Activated CD4-positive, alpha-beta T cell treated with anti-CD3 and anti-CD28 coated beads, Interleukin-2, amount 50 U/mL, for 4 hours (primary cell): ENCODE results near the gene KCNH8.

ENCODE experiments used
- DNase-seq, 2 experiments: peaks; one replicate each; pipeline ENCODE4 v3.0.0-alpha.2; 2020

KCNH8 gene

DNA sequence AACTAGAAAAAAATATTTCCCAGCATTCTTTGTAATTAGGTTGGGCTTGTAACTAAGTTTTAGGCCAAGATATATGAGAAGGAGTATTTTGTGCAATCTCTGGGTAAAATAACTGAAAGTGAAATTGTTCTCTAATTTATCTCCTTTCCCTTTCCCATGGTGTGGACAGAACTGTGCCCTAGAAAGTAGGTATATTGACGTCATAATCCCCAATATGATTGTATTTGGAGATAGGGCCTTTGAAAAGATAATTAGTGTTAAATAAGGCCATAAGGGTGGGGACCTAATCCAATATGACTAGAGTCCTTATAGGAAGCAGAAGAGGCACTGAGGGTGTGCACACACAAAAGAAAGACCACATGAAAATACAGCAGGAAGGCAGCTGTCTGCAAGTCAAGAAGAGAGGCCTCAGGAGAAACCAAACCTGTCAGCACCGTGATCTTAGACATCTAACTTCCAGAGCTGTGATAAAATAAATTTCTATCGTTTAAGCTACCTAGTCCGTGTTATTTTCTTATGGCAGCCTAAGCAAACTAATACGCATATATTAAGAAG lies 106.6 kb downstream of the KCNH8 start:
- no peak for DNase-seq

DNA sequence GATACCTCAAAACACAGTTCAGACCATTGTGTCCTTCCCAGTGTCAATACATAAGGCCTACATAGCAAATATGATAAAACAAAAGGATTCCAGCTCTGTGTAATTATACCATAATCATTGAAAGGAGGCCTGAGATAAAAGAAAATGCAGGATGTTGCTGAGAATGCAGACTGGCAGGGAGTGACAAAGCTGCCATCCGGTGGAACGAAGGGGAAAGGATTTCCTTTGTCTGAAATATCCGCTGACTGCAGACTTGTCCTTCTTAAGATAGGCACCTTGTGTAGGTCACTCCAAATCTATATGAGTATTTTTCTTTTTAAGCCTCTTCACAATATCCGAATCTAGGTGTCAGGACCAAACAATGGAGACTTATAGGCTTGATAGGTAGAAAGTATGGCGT lies 108.0 kb downstream of the KCNH8 start:
- DNase-seq: no peak

DNA sequence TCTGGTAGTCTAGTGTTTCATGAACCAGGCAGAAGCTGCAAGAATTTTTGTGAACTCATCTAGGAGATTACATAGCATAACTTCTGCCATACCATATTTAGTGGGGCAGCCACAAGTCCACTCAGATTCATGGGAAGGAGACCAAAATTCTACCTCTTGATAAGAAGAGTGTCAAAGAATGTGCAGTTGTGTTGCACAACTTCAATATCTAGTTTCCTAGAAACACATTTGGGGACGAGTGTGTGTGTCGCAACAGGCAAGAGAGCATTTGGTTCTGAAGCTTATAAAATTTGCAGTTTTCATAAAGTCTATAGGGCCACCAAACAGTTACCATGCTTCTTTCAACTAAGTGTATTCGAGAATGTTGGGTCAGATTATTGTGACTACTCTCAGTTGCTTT lies 115.3 kb downstream of the KCNH8 start:
- DNase-seq: no peak

DNA sequence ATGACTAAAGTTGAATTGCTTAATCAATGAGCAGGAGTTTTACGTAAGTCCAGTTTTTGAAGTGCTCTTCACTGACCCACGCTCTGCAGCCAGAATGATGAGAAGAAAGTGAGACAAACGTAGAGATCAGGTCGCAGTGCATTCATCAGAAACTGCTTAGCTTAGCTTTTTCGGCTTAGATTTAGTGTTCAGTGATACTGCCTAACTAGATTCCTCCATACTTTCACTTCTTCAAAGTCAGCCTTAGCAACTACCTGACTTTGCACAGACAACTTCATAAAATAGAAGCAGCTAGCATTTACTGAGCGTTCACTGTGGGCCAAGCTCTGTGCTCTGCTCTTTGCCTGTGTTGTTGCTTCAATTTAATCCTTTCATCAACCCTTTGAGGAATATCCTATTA lies 116.1 kb downstream of the KCNH8 start:
- DNase-seq: no peak

DNA sequence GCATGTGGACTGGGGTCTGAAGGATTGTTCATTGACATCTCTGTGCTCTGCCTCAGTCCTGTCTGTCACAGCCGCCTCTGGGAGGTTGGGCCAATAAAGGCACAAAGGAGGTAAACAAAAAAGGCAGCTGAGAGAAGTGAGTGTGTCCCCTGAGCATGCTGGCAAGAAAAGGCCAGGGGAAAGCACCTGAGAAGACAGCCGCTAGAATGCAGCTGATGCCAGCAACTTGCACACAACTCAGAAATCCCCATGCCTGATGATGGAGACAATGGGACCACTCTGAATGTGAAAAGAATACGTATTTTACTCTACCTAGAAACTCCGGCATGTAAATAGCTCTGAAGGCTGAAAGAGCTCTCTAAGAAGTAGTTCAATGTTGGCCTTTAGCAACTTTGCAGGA lies 118.7 kb downstream of the KCNH8 start:
- no peak for DNase-seq

DNA sequence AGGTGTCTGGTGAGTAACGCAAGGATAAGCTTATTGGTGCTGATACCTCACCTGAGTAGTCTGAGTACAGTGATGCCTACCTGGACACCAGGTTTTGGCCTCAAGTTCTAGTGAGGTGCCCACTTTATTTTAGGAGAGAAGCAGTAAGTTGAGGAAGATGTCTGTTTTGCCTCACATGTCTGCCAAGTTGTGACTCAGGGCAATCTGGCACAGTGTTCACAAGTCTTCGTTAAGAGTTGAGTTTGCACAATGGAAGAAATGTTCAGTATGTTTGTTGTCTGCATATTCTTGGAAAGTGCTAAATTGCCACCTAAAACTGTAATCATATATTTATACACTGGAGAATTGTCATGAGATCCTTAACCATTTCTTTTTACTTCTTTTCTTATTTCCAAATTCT lies 122.2 kb downstream of the KCNH8 start:
- DNase-seq: no peak

DNA sequence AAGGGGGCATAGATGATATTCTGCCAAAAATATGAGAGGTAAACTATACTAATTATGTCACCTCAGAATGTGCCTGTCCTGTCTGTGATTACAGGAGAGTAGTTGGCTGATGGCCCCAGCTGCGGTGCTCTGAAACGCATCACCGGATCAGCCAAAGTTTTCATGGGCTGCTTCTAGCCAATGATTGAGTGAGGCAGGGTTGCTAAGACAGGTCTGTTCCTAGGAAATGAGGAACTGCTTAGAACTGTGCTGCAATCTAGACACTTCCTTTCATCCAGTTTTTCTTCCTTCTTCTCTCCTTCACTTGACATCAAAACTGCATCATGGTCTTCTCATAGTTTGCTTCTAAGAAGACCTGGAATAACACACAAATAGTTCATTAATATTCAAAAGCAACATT lies 124.0 kb downstream of the KCNH8 start:
- no peak for DNase-seq

DNA sequence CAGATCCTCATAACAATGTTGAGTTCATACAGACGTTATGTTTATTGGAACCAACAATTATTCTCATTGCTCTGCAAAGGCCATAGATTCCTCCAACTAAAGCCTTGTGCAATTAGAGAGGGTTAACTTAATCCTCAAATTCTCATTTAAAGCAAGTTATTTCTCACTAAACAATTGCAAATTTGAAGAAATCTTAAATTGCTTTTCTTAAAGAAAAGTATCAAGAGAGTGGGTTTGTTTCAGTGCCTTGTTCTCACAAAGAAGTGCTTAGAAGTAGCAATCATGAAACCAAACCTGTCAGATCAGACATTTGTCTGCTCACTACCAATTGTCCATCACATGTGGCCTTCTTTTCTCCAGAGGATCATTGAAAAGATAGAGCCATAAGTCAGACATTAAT lies 124.8 kb downstream of the KCNH8 start:
- no peak for DNase-seq

DNA sequence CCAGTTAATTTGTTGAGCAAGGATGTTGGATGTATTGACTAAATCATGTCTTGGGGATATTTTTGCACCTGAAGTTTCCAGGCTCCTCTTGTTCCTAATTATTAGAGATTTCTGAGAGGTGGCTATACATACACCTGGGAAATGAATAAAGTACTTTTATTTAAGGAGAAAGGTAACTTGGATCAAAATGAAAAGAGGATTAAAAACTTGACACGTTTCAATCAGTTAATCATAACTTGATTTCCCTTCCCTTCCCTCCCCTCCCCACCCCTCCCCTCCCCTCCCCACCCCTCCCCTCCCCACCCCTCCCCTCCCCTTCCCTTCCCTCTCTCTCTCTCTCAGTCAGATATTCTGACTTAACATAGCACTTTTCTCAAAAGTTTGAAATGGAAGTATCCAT lies 126.3 kb downstream of the KCNH8 start:
- no peak for DNase-seq

DNA sequence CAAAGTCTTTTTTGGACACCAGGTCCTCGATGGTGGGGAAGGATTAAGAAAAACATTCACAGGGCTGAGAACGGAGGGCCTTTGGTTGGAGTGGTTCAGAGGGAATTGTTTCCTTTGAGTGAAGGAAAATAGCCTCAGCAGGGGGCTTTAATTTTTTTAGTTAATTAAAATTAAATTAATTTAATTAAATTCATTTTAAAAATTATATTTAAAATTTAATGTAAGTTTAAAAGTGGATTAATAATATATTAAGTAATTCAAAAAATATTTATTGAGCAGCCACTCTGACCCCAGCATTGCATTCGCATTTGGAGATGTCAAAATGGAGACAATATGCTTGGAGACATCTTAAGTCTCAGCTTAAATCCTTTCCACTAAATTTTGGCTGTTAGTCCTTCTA lies 136.7 kb downstream of the KCNH8 start:
- DNase-seq: no peak

DNA sequence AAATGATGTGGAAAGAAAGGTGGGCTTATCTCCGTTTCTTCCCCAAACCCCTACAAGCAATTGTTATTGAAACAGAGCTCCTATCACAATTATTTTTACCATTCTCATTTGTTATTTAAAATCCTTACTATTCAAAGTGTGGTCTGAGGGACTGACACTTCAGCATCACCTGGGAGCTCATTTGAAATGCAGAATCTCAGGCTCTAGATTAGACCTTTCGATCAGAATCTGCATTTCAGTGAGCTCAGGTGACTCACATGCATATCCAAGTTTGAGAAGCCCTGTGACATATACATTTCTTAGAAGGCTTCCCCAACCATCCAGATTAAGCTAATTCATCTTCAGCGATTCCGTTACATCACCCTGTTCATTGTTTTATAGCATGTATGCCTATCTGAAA lies 145.0 kb downstream of the KCNH8 start:
- no peak for DNase-seq

DNA sequence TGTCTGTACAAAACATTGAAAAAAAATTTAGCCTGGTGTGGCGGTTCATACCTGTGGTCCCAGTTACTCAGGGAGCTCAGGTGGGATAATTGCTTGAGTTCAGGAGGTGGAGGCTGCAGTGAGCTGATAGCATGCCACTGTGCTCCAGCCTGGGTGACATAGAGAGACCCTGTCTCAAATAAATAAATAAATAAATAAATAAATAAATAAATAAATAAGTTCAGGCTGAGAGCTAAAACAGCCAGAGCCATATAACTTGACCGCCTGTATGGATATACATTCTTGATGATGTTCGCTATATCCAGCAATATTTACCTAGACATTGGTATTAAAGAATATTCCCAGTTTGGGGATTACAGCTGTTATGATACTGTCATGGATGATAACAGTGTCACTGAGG lies 146.9 kb downstream of the KCNH8 start:
- no peak for DNase-seq

DNA sequence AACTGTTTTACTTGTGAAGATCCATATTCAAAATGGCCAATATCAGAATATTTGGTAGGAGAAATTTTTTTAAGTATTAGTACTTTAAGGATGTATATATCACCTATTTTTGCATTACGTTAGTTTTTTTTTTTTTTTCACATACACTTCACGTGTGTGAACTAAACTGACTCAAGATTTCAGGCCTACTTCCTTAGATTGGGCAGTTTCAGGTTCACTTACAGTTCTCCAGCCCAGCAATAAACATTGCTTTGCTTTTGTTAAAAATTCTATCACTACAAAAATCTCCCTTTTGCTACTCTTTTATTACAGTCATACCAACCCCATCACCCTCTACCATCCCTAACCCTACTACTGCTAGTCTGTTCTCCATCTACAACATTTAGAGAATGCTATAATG lies 183.6 kb downstream of the KCNH8 start:
- DNase-seq: no peak

DNA sequence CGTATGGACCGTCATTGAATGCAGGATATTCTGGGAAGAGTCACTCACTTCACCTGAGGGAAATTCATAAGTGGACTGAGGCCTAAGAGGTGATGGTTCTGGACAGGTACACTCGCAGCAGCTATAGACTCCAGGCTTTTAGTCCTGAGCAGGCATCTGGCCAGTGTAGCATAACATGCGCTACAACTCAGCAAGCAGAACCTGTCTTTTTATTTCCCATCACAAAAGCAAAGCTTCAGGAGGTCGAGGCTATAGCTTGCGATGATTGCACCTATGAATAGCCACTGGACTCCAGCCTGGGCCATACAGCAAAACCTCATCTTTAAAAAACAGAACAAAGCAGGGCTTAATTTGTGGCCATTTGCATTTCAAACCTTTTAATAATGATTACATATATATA lies 185.8 kb downstream of the KCNH8 start:
- DNase-seq: no peak

DNA sequence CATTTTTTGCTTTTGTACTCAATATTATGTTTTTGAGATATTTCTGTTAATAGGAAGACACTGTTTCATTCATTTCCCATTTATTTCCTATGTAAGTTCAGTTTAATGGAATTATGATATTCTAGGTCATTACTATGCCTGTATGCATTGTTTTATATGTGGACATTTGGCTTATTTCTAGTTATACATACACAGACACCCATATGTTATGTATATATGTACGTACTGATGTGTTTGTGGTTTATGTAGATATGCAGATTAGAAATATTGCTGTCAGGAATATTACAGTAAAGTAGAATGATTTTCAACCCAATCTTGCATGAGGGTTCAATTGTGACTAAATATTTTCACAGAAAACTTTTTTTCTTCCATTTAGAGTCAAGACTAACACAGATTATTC lies 190.5 kb downstream of the KCNH8 start:
- no peak for DNase-seq

DNA sequence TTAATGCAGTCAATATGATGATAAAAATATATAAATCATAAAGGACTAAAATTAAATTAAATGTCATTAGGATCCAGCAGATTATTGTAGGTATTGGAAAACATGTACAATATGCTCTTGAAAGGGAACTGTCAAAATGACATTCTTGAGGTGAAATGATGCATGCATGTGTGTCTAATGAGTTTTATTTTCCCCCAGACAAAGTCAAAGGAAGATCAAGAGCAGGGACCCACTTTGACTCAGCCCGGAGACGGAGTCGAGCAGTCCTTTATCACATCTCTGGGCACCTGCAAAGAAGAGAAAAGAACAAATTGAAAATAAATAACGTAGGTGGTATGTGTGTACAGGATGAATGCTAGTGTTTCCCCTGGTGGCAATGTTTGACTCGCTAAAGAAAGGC lies 194.1 kb downstream of the KCNH8 start:
- no peak for DNase-seq

DNA sequence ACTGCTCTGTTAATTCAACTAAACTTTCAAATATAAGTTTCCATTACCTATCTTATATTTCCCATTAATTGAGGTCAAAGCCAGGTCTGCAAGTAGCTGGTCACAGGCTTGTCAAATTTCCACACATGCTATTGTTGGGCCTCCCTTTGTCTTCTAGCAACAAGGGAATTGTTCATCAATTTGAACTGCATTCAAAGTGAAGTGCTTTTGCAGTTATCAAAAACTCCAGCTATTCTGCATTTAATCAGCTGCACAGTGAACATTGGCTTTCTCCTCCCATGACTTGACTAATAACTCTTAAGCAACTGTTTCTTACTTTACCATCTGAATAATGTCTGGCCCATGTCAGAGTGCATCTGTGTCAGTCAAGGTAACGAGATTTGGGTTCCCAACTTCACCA lies 198.4 kb downstream of the KCNH8 start:
- DNase-seq: no peak

DNA sequence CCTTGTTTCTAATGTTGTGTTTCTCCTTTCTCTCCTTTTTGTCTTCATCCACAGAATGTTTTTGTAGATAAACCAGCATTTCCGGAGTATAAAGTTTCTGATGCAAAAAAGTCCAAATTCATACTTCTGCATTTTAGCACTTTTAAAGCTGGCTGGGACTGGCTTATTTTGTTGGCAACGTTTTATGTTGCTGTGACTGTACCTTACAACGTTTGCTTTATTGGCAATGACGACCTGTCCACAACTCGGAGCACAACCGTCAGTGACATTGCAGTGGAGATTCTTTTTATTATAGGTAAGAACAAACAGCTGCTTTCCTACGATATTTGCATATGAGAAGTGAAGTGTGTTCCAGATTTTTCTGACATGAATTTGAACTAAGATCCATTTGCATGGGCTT lies 199.4 kb downstream of the KCNH8 start:
- DNase-seq: no peak

DNA sequence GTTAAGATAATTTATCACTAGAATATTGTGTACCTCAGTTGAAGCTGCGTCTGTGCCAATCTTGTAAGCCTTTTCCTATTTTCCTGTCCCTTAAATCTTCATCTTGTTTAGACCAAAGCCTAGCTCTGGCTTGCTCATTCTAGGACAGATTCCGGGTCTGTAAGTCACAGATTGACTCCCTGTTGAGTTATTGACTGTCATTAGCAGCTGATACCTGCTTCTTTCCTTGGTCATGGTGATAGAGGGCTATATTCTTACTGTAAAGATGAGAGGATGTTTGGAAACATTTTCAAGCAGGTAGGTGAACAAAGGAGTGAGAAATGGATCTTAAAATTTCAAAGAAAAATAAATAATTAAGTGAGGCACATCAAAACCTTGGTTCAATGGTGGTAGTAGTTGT lies 200.2 kb downstream of the KCNH8 start:
- no peak for DNase-seq

DNA sequence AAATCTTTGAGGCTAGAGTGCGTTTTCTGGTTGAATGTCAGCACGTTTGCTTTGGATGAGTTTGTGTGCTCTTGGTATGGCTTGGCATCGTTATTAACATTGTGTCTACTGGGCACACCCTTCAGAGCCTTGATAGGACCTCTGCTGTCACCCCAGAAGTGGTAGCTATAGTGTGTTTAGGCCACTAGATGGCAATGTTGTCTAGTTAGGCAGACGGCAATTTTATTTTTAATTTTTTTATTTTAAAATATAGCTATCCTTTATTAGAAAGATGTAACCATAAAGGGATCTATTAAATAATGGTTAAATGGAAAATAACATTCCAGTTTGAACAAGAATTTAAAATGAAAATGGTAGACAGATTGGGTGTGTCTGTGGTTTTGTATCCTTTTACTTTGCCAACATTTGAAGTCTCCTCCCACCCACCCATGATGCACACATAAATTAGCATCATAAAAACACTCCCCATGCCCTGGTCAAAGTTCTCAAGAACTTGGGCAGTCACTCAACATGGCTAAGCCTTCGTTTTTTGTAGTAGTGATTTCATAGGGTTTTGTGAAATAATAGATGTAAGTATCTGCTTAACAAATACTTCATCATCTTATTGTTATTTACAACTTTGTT lies 200.7 kb downstream of the KCNH8 start:
- DNase-seq: no peak

DNA sequence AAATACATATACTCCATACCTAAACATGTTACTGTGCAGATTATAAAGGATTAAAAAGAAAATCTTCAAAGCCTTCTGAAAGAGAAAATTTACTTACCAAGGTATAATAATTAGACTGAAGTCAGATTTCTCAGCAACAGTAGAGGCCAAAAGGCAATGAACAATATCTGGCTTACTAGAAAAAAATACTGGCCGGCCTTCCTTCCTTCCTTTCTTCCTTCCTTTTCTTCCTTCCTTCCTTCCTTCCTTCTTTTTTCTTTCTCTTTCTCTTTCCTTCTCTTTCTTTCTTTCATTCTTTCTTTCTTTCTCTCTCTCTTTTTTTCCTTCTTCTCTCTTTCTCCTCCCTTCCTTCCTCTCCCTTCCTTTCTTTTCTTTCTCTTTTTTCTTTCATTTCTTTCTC lies 209.6 kb downstream of the KCNH8 start:
- no peak for DNase-seq

DNA sequence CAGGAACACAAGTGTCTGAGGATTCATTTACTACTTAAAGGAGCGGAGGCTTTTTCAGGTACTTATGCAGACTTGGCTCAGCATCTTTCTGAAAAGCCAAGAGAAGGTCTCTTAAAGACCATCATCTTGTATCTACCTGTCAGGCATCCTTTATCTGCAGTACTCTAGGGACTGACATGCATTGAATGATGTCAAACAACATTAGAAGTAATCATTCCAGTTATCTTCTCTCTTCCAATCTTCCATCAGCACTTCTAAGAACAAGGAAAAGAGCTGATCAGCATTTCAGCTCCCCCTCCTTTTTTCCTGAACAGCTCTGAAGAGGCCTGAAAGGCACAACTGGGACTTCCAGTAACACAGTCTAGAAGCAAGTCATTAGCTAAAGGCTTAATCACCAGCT lies 214.8 kb downstream of the KCNH8 start:
- DNase-seq: no peak

DNA sequence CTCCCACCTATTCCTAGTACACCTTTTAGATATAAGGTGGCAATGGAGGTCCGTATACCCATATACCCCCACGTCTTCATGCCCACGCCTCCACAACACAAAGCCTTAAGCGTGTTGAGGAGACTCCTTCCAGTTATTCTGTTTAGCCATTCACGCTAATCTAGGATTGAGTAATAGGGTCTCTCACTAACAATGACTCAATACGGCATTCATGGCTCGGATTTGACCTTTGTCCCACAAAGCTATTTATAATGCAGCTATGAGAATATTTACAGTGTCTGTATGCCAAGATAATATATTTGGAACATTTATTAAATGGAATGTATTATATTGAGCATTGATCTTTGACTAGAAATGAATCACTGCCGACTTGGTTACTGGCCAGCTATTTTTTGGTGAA lies 215.8 kb downstream of the KCNH8 start:
- DNase-seq: no peak

DNA sequence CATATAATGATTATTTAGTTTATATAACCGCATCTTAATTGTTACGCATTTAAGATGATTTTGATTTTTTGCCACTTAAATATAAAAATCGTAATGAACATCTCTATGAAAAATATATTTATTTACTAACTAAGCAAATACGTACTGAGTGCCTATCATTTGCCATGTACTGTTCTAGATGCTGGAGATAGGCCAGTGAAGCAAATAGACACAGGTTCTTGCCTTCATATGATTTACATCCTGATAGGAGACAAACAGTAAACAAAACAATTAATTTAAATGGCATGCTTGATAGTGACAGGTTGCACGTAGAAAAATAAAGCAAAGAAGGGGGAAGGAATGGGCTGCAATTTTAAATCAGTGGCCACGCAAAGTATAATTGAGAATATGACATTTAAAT lies 217.2 kb downstream of the KCNH8 start:
- DNase-seq: no peak

DNA sequence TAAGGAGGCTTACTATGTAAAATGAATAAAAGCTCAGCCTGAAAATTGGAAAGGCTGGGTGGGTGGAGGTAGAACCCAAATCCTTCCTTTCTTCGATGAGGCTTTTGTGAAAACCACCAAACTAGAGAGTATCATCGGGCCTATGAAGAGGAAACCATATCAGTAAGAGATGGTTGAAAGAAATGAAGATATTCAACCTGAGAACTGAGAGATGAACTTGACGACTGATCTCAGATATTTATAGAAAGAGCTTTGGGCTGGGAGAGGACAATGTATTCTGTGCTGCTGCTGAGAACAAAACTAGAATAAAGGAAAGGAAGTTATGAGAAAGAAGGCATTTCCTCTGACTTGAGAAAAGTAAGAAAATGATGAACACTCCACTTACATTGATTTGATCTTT lies 236.6 kb downstream of the KCNH8 start:
- no peak for DNase-seq

DNA sequence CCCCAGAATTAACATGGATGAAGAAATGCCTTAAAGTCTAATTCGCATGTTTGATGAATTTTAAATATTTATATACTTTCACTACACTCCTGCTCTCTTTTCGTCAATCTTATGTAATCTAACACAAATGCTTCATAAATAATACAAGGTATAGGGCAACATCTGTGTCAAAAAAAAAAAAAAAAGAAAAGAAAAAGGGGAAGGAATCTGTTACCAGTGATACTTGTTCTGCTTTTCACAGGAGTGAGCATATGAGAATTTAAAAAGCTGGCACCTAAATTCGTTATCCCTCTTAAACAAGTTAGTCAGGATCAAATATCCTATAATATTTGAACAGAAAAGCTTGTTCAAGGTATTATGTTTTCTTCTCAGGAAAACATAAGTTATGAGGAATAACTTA lies 243.8 kb downstream of the KCNH8 start:
- DNase-seq: no peak
